Tibial nerve (tissue), 4 donors: ENCODE data around the gene CDC16. TPM values are rescaled to one million over a fixed set of nuclear protein-coding genes. Genes with fewer than 3 reads are reported as not detected.

ENCODE experiments used
- DNase-seq, 2 donors: peaks; one replicate each; pipeline ENCODE4 v3.0.0-alpha.2; 2019; ENCODE audit warnings: low spot score in 2 of 2
- H3K27ac ChIP-seq, 4 donors: fragments of 200-600 bp; sonication (generic) in 3 of 4; one replicate each; pipeline ENCODE4 v1.5.1; 2017 to 2019; ENCODE audit warnings: mild to moderate bottlenecking in 1 of 4
- H3K27me3 ChIP-seq, 2 donors: fragments of 200-600 bp; sonication (generic) in 1 of 2; one replicate each; pipeline versions ENCODE4 v1.5.1 to v1.6.0; 2017 to 2019
- H3K36me3 ChIP-seq, 3 donors: fragments of 200-600 bp; sonication (generic); one replicate each; pipeline ENCODE4 v1.5.1; 2018 to 2019
- H3K4me1 ChIP-seq, 4 donors: fragments of 200-600 bp; sonication (generic) in 3 of 4; one replicate each; pipeline ENCODE4 v1.5.1; 2017 to 2019
- H3K4me3 ChIP-seq, 4 donors: fragments of 200-600 bp; sonication (generic) in 3 of 4; one replicate each; pipeline ENCODE4 v1.5.1; 2017 to 2019; ENCODE audit warnings: mild to moderate bottlenecking in 1 of 4, moderate library complexity in 1 of 4
- H3K9me3 ChIP-seq, 4 donors: fragments of 200-600 bp; sonication (generic) in 3 of 4; one replicate each; pipeline ENCODE4 v1.5.1; 2017 to 2019
- EP300 ChIP-seq, 2 donors: sonication (generic); formaldehyde crosslinking; IDR thresholded peaks; one replicate each; pipeline ENCODE4 v1.6.1; 2017; ENCODE audit warnings: antibody characterized with exemption in 2 of 2, mild to moderate bottlenecking in 1 of 2
- POLR2A ChIP-seq, 2 donors: fragments of 450-650 bp; IDR thresholded peaks; one replicate each; pipeline ENCODE4 v1.6.1; 2017; ENCODE audit warnings: antibody characterized with exemption in 2 of 2, mild to moderate bottlenecking in 2 of 2, moderate library complexity in 2 of 2
- WGBS, 2 donors: methylation state at CpG; one replicate each; pipeline ENCODE4 v1.1.5; 2018; 5-methylcytosine and 5-hydroxymethylcytosine counted together
- total RNA-seq, 4 donors: library from RNA; depleted of rRNA; stranded (reverse); fragments of >200 nt; gene quantifications; one replicate each; pipeline ENCODE4 v1.1.0, GENCODE V29; 2016
- TF ChIP-seq, protein P1 (sequence below), 5 experiments: fragments of 200-600 bp in 3 of 5; fragments of 450-650 bp in 2 of 5; sonication (generic) in 3 of 5; IDR thresholded peaks; one replicate each; pipeline ENCODE4 v1.5.1; 2016 to 2019; ENCODE audit warnings: antibody characterized with exemption in 5 of 5, mild to moderate bottlenecking in 3 of 5, moderate library complexity in 2 of 5

The CDC16 gene
- total RNA-seq, 4 donors from 2014 or later: 43.9 to 87.0 (median 70.2) TPM

GRCh38 chr13:114219392-114219791 lies 15.3 kb upstream of the CDC16 start:
- no peak overlapping the region for H3K4me3 ChIP-seq
- H3K9me3 ChIP-seq: no peaks in the 10 kb centered on the region
- H3K36me3 ChIP-seq: no peaks in the 10 kb centered on the region
- TF ChIP-seq POLR2A (IDR thresholded peaks at IDR 0.05) (no peak), EP300 (IDR thresholded peaks at IDR 0.05) (no peak)
- TF ChIP-seq, protein P1, sequence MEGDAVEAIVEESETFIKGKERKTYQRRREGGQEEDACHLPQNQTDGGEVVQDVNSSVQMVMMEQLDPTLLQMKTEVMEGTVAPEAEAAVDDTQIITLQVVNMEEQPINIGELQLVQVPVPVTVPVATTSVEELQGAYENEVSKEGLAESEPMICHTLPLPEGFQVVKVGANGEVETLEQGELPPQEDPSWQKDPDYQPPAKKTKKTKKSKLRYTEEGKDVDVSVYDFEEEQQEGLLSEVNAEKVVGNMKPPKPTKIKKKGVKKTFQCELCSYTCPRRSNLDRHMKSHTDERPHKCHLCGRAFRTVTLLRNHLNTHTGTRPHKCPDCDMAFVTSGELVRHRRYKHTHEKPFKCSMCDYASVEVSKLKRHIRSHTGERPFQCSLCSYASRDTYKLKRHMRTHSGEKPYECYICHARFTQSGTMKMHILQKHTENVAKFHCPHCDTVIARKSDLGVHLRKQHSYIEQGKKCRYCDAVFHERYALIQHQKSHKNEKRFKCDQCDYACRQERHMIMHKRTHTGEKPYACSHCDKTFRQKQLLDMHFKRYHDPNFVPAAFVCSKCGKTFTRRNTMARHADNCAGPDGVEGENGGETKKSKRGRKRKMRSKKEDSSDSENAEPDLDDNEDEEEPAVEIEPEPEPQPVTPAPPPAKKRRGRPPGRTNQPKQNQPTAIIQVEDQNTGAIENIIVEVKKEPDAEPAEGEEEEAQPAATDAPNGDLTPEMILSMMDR (IDR thresholded peaks at IDR 0.05): no peak
- peaks cover 0 to 8% of the 10 kb centered on the region in 2 donors for H3K27me3 ChIP-seq
- no peak for DNase-seq
- peaks cover 0 to 3% (median 0%) of the 10 kb centered on the region in 4 donors for H3K4me1 ChIP-seq
- 79 to 80% methylated on average over 3 of the region's 3 CpGs for WGBS, 2 donors
- H3K27ac ChIP-seq: no peak overlapping the region

- DNase-seq: peak in 1 of 2 donors; percentile 20
- WGBS, 2 donors: 38 to 51% methylated on average over 9 of the region's 9 CpGs
Observed at GRCh38 chr13:114222461-114222968, 12.2 kb upstream of the CDC16 start.

DNA sequence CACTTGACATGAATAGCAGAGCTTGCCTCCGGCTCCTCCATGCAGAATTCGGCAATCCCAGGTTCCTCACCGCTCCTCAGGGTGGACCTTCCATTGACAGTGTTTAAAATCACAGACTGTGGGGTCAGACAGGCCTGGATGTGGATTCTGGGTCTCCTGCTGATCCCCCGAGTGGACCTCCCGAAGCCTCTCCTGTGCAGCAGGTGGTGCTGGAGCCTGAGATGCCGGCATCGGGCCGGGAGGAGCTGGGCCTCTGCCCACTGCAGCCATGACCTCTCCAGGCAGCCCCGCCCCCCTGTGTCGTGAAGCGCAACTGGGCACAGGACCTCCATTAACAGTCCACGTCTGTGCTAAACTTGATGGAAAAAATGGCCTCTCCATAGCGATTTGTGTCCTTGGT lies 10.5 kb upstream of the CDC16 start:
- no peak overlapping the region for H3K4me3 ChIP-seq
- no peaks in the 10 kb centered on the region for H3K36me3 ChIP-seq
- peaks cover 0 to 14% (median 0%) of the 10 kb centered on the region in 4 donors for H3K4me1 ChIP-seq
- no peak overlapping the region for H3K27ac ChIP-seq
- peaks cover 0 to 14% of the 10 kb centered on the region in 2 donors for H3K27me3 ChIP-seq
- TF ChIP-seq POLR2A (IDR thresholded peaks at IDR 0.05) (no peak), EP300 (IDR thresholded peaks at IDR 0.05) (no peak)
- TF ChIP-seq, protein P1 (IDR thresholded peaks at IDR 0.05): no peak
- 84 to 92% methylated on average over 13 of the region's 13 CpGs for WGBS, 2 donors
- no peak for DNase-seq
- H3K9me3 ChIP-seq: no peaks in the 10 kb centered on the region

More at GRCh38 chr13:114222461-114222968, 12.2 kb upstream of the CDC16 start:
- H3K27ac ChIP-seq: no peak overlapping the region
- no peak for TF ChIP-seq POLR2A (IDR thresholded peaks at IDR 0.05)
- no peak for TF ChIP-seq EP300 (IDR thresholded peaks at IDR 0.05)
- TF ChIP-seq, protein P1 (IDR thresholded peaks at IDR 0.05): no peak
- H3K4me1 ChIP-seq: peaks cover 0 to 14% (median 0%) of the 10 kb centered on the region in 4 donors
- H3K36me3 ChIP-seq: no peaks in the 10 kb centered on the region
- no peaks in the 10 kb centered on the region for H3K9me3 ChIP-seq
- H3K27me3 ChIP-seq: no peaks in the 10 kb centered on the region
- H3K4me3 ChIP-seq: no peak overlapping the region

- Histone ChIP-seq H3K36me3 (no peaks in the 10 kb centered on the region), H3K4me1 (peaks cover 0 to 21% (median 3%) of the 10 kb centered on the region in 4 donors), H3K27ac (no peak overlapping the region), H3K4me3 (no peak overlapping the region), H3K9me3 (no peaks in the 10 kb centered on the region), H3K27me3 (peaks cover 0 to 15% of the 10 kb centered on the region in 2 donors)
- WGBS, 2 donors: 65 to 69% methylated on average over 8 of the region's 8 CpGs
- TF ChIP-seq, protein P1 (IDR thresholded peaks at IDR 0.05): no peak
- TF ChIP-seq EP300 (IDR thresholded peaks at IDR 0.05): no peak
- no peak for TF ChIP-seq POLR2A (IDR thresholded peaks at IDR 0.05)
- no peak for DNase-seq
Observed at GRCh38 chr13:114225610-114226009, 9.1 kb upstream of the CDC16 start.

- no peak for DNase-seq
- H3K36me3 ChIP-seq: no peaks in the 10 kb centered on the region
- 78 to 83% methylated on average over 11 of the region's 11 CpGs for WGBS, 2 donors
Observed at GRCh38 chr13:114226088-114226487, 8.6 kb upstream of the CDC16 start.

More at GRCh38 chr13:114226088-114226487, 8.6 kb upstream of the CDC16 start:
- Histone ChIP-seq H3K9me3 (no peaks in the 10 kb centered on the region), H3K4me1 (peaks cover 0 to 21% (median 3%) of the 10 kb centered on the region in 4 donors), H3K4me3 (no peak overlapping the region), H3K27ac (no peak overlapping the region), H3K27me3 (peaks cover 0 to 15% of the 10 kb centered on the region in 2 donors)
- TF ChIP-seq, protein P1 (IDR thresholded peaks at IDR 0.05): no peak
- TF ChIP-seq POLR2A (IDR thresholded peaks at IDR 0.05): no peak
- TF ChIP-seq EP300 (IDR thresholded peaks at IDR 0.05): no peak
